GM19452 (cell line): Measurements from ENCODE around the gene DAB2.
"Not testable (repeated sequence)": the region's sequence is repeated elsewhere in the genome, so short reads cannot be mapped to it uniquely, and the experiment has no call there.

Source experiments
- ATAC-seq: cut with Tn5 transposase; IDR thresholded peaks from one replicate; pipeline ENCODE4 v1.9.1; 2021; ENCODE audit not compliant: unreplicated experiment

DAB2 gene

DNA sequence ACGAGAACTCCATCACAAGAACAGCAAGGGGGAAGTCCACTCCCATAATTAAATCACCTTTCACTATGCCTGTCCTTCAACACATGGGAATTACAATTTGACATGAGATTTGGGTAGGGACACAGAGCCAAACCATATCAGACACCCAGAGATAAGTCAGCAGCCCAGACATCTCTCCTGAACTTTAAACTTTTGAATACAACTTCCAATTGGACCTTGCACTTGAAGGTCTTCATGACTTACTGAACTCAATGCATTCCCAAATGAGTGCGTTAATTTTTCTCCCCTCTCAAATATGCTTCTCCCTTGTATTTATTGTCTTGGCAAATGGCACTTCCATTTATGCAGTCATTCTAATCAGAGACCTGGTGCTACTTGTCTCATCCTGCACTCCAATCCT lies 72.6 kb downstream of the DAB2 start:
- no peak for ATAC-seq

DNA sequence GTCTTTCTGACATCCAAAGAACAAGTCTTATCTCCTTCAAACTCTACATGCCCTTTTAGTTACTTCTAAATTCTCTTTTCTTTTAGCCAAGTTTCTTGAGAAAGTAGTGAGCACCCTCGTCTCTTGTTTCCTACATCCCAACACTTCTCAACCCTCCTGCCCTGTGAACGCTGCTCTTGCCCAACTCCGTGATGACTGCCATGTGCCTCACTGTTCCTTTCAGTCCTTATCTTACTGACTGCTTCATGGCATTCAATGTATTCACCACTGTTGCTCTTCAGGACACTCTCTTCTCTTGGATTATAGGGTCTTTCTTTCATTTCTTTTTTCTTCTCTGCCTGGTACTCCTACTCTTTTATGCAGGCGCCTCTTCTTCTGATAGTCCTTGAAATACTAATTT lies 75.3 kb downstream of the DAB2 start:
- ATAC-seq, result no peak

DNA sequence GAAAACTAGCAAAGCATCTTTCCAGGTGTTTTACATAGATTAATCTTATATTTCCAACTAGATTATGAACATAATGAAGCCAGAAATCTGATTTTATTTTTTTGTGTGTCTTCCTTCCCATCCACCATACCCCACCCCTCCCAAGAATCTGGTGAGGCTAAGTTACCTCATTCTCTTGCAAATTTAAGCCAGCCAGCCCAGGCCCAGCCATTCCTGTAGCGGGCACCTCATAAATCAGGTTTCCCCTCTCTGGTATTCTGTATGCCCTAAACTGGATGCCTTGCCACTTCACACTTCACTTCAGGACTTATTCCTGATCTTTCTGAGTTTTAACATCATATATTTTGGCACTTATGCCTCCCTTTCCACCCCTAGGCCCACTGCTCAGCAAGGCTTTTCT lies 82.3 kb downstream of the DAB2 start:
- ATAC-seq, result no peak

DNA sequence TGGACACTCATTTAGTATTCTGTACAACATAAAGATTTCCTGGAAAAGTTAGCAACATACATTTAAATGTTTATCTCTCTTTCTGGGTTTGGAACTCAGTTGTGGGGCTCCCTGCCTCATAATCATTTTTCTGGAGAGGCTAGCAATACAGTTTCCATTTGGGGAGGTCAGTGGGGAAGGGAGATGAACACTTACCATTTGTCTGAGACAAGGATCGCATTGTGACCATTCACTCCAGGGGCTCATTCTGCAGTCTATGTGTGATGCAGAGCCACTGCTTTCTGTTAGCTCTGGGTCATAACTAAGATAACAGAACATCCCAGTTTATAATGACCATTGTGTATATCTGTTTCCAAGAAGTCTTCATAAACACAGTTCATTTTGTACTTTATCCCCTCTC lies 82.9 kb downstream of the DAB2 start:
- ATAC-seq, result no peak

DNA sequence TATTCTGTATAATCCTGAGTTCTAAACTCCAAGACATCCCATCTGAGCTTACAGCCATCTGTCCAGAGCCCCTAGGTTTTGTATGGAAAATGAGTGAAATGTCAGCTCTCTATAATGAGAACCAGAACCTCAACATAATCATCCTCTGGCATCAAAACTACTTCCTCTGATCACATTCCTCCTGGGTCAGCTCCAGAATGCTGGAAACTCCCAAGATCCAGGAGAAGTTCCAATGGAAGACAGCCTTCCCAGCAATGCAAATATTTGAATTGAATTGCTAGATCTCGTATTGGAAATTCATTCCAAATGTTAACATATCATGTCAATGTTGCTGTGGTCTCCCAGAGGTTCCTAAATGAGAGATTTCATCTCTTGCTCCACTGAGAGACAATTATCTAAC lies 84.3 kb downstream of the DAB2 start:
- ATAC-seq, result no peak

DNA sequence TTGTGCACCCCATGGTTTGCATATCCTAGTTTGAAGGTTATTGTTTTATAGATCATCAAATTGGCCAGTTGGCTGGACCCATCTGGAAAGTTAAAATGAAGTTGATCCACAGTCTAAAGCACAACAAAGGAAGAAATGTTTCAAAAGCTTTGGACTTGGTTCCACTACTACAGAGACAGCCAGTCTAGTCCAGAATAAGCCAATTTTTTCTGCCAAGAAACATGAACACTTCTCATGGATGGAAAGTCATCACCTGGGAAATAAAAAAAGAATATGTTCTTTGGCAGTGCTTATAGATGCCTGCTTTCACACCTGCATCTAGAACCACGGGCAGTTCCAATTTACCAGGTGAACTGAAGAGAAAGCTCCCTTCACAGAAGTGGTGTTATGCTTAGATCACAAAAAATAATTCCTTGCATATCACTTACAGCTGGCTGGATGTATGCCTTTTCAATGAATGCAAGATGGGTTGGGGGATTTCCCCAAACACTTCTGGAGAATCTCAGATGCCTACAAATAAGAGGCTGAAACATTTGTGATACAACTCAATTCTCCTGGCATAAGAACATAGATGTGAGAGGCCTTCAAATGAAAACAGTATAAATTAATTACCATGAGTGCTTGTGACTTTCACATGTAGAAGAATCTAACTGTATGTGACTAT lies 87.4 kb downstream of the DAB2 start:
- no peak for ATAC-seq

DNA sequence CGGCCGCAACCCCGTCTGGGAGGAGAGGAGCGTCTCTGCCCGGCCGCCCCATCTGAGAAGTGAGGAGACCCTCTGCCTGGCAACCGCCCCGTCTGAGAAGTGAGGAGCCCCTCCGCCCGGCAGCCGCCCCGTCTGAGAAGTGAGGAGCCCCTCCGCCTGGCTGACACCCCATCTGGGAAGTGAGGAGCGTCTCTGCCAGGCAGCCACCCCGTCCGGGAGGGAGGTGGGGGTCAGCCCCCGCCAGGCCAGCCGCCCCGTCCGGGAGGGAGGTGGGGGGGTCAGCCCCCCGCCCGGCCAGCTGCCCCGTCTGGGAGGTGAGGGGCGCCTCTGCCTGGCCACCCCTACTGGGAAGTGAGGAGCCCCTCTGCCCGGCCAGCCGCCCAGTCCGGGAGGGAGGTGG lies 90.5 kb downstream of the DAB2 start:
- ATAC-seq, result not testable (repeated sequence)

DNA sequence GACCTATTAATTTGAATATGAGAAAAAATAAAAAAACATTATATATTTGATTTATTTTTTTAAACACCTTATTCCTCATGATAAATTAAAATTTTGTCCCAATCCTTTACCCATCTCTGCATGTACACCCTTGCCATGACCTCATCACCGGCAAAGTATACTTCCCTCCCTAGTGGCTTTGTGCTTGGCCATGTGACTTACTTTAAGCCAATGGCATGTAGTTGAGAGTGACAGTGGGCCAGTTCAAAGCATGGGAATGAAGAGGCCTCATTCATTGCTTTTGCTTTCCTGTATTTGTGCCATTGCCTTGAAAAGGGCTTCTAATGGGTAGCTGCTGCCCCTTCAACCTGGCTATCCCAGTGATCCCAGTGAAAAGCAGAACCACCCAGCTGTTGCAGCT lies 91.7 kb downstream of the DAB2 start:
- no peak for ATAC-seq

DNA sequence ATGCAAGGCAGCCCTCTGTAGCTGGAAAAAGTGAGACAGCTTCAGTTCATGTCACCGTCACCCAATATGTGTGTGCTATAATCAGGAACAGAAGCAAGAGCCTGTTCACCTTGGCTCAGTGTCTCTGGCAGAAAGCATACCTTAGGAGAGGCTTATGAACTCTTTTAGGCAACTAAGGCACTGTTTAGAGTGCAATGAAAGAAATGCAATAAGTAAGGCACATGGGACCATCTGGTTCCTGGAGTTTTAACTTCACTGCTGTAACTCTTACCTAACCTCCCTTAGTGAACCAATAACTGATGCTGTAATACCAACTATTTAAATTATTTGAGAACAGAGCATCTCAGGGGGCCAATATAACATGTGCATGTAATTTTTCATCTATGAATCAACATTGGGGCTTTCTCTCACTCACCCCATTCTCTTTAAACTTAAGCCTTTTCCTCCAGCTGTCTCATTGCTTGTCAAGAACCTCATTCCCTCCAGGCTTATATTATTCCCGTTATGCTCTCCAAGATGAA lies 92.9 kb downstream of the DAB2 start:
- ATAC-seq, result no peak

DNA sequence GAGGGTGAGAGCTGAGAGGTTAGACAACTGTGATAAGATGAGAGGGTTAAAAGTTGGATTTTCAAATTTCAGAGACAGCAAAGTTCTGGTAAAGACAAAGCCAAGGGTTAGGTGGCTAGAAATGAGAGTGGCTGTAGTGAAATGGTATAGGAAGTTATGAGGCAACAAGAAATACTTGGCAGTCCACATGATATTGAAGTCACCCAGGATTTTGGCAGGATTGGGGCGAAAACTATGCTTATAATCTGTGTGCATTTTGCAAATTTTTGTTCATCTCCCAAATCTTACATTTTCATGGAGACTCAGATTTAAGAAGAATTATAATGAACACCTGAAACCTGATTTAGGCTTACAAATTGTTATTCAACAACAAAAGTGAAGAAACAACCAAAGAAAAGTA lies 96.0 kb downstream of the DAB2 start:
- ATAC-seq, result no peak

DNA sequence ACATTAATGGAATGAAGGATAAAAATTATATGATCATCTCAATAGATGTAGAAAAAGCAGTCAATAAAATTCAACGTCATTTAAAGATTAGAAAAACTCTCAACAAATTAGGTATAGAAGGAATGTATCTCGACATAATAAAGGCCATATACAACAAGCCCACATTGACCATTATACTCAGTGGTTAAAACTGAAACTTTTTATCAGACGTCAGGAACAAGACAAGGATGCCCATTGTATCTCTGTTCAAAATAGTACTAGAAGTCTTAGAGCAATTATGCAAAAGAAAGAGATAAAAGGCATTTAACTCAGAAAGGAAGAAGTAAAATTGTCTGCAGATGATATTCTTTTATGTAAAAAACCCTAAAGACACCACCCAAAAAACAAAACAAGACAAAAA lies 101.2 kb downstream of the DAB2 start:
- no peak for ATAC-seq
